ENCODE results near the gene ZNF385D.

The ZNF385D gene, protein sequence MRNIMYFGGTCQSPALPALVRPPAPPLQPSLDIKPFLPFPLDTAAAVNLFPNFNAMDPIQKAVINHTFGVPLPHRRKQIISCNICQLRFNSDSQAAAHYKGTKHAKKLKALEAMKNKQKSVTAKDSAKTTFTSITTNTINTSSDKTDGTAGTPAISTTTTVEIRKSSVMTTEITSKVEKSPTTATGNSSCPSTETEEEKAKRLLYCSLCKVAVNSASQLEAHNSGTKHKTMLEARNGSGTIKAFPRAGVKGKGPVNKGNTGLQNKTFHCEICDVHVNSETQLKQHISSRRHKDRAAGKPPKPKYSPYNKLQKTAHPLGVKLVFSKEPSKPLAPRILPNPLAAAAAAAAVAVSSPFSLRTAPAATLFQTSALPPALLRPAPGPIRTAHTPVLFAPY

GRCh38 chr3:21750831-21751391, at the start of gene ZNF385D:
Gene ZNF385D (minus strand): TSS chr3:21751210. CDS start chr3:21750916, 294 bp downstream.
- DNase-seq (ENCODE audit: low read depth in 2 of 2), result no peak

DNA sequence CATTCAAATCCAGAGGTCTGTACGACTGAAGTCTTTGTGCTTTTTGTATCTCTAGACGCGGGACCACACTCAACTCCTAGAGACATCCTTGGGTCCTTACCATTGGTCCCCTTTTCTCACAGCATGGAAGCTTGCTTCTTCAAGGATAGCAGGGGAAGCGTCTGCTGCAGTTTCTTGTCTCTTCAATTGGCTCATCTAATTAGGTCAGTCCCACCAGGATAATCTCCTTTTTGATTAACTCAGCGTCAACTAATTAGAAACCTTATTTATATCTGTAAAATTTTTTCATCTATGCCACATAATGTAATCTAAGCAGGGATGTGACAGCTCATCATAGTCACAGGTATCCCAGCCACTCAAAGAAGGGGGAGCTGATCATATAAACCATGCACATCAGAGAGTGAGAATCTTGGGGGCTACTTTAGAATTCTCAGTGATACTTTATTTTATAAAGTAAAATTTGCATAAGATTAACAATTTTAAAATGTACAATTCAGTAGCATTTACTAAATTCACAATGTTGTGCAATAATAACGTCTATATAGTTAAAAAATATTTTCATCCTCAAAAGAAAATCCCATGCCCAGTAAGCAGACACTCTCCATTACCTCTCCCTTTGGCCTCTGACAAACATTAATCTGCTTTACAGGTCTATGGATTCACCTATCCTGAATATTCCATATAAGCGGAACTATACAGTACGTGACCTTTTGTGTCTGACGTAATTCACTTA, 47.5 kb upstream of the ZNF385D start:
- no peak for DNase-seq (ENCODE audit: low read depth in 2 of 2)

GRCh38 chr3:21795921-21796320, 44.9 kb upstream of the ZNF385D start:
- no peak for DNase-seq (ENCODE audit: low read depth in 2 of 2)

DNA sequence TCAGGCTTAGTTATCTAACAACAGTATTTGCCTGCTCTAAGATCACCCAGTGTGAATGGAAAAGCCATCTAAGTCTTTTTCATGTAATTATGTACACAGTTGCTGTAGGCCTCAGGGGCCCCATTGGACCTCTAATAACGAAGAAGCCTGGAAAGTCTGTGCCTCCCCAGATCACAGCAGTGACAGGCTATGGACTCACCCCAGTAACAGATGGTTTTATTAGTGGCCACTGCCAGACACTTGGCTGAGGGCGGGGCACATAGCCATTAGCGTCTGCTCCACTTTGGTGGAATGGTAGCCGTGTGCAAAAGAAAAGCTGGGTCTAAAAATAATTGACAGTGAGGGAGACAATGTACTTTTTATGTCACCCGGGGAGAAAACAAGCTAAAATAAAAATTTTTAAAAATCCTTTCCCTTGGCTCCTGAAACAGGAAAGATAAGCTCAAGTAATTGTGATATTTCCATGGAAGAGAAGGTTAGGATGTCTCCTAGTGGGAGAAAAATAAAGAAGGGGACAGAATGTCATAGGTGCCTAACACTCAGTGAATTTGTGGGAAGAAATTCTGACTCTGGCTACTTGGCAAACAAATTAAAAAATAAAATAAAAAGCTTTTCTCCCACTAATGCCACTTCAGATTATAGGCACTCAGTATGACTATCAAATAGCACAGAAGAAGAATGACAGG, 44.3 kb upstream of the ZNF385D start:
- DNase-seq (ENCODE audit: low read depth in 2 of 2), result no peak

DNA sequence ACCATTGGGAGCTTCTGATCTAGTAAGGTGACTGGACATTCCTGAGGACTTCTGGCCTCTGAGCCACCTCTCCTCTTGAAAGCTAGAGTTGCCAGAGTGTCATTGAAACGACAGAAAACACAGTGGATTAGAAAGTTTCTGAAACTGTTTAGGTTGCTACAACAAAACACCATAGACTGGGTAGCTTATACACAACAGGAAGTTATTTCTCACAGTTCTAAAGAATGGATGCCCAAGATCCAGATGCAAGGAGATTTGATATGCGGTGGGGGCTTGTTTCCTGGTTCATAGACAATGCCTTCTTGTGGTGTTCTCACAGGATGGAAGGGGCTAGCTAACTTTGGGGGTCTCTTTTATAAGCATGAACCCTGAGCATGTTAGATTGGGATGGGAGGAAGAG, 43.3 kb upstream of the ZNF385D start:
- no peak for DNase-seq (ENCODE audit: low read depth in 2 of 2)

DNA sequence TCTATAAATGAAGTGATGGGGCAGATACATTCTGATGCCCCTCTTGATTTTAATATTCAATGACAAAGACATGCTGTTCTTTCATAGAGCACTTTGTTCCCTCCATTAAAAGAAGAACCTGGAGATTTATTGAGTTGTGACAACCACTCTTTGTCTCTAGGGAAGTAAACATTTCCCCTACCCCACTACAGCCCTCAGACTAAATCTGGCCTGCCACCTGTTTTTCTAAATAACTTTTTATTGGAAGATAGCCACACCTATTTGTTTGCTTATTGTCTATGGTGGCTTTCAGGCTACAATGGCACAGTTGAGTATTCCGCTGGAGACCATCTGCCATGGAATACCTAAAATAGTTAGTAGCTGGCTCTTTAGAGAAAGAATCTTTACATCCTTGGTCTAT, 41.2 kb upstream of the ZNF385D start:
- DNase-seq (ENCODE audit: low read depth in 2 of 2), result no peak

GRCh38 chr3:21791356-21791755, 40.3 kb upstream of the ZNF385D start:
- DNase-seq (ENCODE audit: low read depth in 2 of 2), result no peak

DNA sequence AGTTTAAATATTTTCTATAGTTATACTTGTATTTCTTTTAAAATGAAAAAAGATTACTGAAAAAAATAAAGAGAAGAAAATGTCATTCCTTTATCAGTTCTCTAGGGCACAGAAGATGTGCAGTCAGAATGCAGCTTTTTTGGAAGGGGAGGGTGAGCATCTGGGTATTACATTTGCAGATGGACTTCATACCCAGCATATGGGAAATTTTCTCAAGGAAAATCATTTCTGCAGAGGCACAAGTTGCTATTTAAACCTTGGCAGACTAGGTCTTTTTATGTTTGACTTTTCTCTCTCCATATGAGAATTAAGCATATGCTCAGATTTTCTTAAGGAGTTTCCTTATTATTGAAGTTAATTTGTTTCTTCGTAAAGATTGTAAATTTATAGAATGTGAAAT, 39.5 kb upstream of the ZNF385D start:
- DNase-seq (ENCODE audit: low read depth in 2 of 2), result no peak

DNA sequence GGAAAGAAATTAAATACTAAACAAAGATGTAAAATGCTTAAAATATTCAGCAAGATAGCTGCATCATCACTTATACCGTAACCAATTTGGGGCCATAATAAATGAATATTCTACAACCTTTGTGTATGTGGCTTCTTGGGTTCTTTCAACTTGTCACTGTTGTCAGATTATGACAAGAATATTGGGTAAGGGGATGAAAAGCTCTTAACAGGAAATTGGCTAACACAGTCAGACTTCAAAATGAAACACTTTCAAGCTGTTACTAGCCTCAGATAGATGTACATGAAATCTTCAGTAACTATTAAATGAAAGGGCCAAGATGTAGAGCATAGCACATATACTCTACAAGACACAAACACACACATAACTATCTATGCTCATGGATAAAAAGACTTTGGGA, 38.7 kb upstream of the ZNF385D start:
- no peak for DNase-seq (ENCODE audit: low read depth in 2 of 2)

DNA sequence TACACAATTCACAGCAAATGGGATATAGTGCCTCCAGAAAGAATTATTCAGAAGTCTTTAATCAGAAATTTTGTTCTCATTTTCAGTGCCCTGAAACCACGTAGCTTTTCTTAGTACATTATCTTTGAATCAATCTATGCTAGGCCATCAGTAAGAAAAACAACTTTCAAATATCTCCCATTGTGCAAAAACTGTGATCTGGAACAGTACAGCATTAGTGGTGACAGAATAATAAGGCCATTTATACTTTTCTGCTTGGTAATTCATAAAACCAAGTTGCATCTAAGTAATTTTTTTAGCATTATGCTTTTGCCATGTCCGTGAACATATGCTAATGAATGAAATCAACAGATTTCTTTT, 35.4 kb upstream of the ZNF385D start:
- no peak for DNase-seq (ENCODE audit: low read depth in 2 of 2)

DNA sequence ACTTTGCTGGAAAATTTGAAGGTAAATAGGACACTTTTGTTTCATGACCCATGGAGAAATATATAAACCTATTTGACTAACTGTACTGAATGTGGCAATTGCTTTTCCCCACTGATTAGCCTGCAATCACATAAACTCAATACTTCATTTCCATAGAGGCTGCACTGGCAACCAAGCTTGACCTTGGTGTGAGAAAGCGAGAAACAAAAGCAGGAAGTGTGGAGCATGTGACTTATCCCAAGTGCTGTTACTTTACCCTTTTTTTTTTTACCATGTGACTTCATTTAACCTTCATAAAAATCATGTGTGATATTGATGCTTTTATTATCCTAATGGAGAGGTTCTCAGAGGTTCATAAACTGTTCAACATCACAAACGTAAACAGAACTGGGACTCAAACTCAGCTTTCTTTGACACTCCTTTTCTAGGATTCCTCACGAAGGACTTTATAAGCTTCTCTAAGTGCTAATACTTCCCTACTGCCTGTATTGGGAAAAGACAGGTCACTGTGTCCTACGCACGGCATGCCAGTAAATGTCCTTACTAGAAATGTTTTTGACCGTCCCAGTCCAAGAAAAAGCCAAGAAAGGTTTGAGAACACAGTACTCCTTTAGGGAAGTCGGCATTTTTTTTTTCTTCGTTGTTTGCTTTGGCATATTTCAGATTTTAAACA, 34.9 kb upstream of the ZNF385D start:
- no peak for DNase-seq (ENCODE audit: low read depth in 2 of 2)

GRCh38 chr3:21783839-21784238, 32.8 kb upstream of the ZNF385D start:
- no peak for DNase-seq (ENCODE audit: low read depth in 2 of 2)

- no peak for DNase-seq (ENCODE audit: low read depth in 2 of 2)
Observed at GRCh38 chr3:21781355-21781754, 30.3 kb upstream of the ZNF385D start.

GRCh38 chr3:21779909-21780308, 28.9 kb upstream of the ZNF385D start:
- no peak for DNase-seq (ENCODE audit: low read depth in 2 of 2)

DNA sequence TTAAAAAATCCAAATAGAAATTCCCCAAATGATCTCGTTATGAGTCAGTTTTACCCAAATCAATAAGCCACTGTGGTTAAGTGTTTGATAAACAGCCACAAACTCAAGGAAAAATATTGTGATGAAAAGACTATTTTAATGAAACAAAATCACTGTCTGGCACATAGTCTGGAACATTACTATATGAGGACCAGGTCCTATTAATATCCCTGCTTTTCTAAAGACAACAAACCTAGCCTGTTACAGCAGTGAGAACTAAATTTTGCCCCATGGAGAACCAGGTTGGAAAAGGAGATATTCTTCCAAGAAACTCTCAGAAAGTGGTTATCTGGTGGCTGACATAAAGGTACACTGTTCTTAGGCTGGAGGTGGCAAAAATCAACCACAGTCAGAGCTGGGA, 27.7 kb upstream of the ZNF385D start:
- DNase-seq (ENCODE audit: low read depth in 2 of 2), result no peak

- DNase-seq (ENCODE audit: low read depth in 2 of 2), result no peak
Observed at GRCh38 chr3:21777821-21778220, 26.8 kb upstream of the ZNF385D start.

GRCh38 chr3:21766002-21766401, 15.0 kb upstream of the ZNF385D start:
- no peak for DNase-seq (ENCODE audit: low read depth in 2 of 2)

DNA sequence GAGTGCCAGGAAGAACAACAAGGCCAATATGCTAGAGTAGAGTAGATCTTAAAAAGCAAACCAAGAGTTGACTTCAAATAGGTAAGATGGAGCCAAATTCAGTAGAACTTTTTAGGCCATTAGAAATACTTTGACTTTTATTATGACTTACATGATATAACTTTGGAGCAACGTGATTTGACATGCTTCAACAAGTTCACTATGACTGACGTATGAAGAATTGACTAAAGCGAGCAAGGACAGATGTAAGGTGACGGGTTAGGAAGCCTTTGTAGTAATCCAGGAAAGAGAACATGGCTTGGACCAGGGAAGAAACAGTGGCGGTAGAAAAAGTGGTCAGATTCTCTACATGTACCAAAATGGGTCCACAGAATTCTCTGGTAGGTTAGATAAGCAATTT, 4.9 kb upstream of the ZNF385D start:
- DNase-seq (ENCODE audit: low read depth in 2 of 2), result no peak

GRCh38 chr3:21754839-21755238, 3.8 kb upstream of the ZNF385D start:
- no peak for DNase-seq (ENCODE audit: low read depth in 2 of 2)

DNA sequence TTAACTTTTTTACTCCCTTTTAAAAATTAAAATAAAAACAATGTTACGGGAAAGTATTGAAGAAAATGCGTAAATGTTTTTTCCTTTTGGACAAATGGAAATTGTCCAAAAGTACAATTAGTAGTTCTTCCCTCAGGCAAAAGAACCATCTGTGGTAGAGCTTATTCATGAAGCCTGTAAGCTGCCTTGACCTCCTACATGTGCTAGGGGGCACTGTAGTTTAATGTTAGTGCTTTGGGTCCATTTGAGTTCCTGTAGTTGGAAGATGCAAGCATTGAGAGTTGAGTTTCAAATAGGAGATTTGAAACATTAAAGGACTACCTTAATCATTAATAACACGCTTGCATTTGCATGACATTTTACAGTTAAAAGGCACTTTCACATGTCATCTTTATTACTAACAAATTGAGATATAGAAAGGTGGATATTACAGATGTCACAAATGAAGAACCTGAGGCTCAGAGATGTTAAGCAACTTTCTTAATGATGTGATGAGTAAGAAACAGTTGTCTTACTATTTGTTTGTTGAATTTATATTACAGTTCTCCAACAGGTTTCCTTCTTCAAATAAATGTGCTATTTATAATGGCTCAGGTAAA, 1.8 kb upstream of the ZNF385D start:
- no peak for DNase-seq (ENCODE audit: low read depth in 2 of 2)

DNA sequence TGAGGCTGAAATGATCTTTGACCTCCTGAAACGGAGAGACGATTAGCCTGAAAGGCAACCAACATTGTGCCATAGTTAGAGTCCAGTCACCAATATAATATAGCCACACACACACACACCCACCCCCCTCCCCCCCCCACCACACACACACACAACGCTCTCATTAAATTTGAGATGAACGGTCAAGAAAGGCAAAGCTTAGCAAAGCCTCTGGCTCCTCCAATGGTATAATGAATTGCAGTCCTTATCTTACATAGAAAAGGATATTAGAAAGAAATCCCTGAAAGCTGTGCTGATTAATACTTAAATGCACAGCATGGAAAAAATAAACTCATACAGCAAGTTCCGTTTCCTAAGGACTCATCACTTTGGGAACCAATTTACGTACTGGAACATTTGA, 876 bp upstream of the ZNF385D start:
- DNase-seq (ENCODE audit: low read depth in 2 of 2), result no peak
